GM20000 (cell line): ENCODE results near the gene SEC14L5.
A peak's percentile ranks its signal among the peaks of the same experiment; 100 is the strongest.

Experiments used
- DNase-seq: peaks from one replicate; pipeline ENCODE4 v3.0.0; 2012; ENCODE audit warnings: low spot score
- TF ChIP-seq, protein P1 (sequence below): IDR thresholded peaks from 2 replicates; pipeline ENCODE4 v1.5.1; 2012; ENCODE audit warnings: mild to moderate bottlenecking, control low read depth; ENCODE audit errors: extremely low read depth, missing control alignments

SEC14L5 gene

DNA sequence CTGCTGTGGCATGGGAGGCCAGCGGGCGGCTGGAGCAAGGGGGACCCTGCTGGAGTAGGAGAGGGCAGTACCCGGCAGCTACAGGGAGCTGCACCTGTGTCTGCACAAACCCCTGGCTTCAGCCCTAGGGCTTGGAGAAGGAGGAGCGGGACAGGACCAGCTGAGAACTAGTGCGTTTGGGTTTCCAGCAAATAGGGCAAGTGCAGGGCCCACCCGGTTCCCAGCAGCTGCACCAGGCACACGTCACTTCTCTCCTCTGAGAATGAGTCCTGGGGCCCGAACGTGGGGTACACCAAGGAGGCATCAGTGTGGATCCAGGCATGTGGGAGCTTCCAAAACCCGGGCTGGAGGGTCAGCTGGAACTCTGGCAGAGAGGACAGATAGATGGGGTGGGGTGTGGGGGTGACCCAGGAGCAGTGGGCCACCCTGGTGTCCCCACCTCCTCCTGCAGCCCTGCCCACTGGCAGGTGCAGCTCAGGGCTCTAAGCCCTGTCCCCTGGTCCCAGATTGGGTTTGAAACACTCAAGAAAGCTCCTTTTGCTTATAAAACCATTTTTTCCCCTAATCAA lies 102.0 kb downstream of the SEC14L5 start:
- TF ChIP-seq, protein P1, sequence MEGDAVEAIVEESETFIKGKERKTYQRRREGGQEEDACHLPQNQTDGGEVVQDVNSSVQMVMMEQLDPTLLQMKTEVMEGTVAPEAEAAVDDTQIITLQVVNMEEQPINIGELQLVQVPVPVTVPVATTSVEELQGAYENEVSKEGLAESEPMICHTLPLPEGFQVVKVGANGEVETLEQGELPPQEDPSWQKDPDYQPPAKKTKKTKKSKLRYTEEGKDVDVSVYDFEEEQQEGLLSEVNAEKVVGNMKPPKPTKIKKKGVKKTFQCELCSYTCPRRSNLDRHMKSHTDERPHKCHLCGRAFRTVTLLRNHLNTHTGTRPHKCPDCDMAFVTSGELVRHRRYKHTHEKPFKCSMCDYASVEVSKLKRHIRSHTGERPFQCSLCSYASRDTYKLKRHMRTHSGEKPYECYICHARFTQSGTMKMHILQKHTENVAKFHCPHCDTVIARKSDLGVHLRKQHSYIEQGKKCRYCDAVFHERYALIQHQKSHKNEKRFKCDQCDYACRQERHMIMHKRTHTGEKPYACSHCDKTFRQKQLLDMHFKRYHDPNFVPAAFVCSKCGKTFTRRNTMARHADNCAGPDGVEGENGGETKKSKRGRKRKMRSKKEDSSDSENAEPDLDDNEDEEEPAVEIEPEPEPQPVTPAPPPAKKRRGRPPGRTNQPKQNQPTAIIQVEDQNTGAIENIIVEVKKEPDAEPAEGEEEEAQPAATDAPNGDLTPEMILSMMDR, result no peak
- peak; percentile 2 for DNase-seq

DNA sequence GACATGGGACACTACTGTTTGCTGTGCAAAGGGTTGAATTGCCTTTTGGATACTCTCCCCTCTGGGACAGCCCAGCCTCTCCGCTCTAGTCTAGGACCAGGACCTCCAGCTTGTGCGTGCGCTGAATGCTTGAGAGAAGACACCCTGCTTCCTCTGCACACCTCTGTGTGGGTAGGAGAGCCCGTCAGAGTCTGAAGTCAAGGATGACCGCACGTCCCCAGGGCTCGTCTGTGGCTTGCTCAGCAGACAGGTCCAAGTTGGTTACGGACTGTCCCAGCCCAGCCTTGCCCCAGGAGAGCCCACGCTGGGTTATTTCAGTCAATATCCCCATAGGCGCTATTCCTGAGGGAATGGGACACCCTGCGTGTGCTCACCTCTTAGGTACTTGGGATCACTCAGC lies 103.9 kb downstream of the SEC14L5 start:
- peak; percentile 45 for DNase-seq
- TF ChIP-seq, protein P1, result no peak

DNA sequence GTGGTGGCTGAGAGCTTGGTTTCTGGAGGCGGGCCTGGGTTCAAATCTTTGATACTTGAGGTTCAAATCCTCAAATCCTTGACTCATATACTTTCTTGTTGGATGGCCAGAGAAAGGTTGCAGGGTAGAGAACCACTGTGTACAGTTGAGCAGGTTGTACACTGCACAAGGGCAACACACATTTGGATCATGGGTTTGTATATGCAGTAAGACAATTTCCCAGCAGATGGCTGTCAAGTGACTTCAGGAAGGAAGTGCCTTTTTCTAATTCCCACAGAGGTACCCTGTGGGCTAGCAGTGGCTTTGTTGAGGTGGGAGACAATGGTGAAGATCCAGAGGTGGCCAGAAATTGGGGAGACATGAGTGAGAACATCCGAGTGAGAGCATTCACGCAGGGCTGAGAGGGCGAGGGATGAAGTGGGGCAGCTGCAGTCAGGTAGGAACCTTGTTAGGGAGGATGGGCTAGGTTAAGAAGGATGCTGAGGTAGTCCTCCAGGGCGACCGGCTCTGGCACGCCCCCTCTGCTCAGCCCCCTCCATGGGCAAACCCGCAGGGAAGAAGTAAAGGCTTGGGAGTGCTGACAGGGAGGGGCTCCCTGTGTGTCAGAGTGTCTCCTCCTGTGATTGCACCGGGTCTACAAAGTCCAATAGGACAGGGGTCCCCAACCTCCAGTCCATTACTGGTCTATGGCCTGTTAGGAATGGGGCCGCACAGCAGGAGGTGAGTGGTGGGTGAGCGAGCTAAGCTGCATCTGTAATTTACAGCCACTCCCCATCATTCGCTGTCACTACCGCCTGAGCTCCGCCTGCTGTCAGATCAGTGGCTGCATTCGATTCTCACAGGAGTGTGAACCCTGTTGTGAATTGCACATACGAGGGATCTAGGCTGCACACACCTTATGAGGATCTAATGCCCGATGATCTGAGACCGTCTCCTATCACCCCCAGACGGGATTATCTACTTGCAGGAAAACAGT lies 104.9 kb downstream of the SEC14L5 start:
- peak; percentile 4 for DNase-seq
- TF ChIP-seq, protein P1, result no peak

DNA sequence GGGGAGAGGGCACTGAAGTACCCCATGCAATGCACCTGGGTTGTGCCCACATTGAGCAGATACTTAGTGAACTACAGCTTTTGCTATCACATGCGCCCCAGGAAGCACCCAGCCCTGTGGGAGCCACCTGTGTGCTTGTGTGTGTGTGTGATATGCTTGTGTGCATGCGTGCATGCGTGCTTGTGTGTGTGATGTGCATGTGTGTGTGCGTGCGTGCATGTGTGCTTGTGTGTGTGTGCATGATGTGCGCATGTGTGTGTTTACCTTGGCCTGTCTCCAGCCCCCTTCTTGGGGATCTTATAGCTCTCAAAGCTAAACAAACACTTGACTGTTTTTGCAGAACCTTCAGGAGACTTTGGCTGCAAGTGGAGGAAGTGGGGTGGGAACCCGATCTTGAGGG lies 106.8 kb downstream of the SEC14L5 start:
- TF ChIP-seq, protein P1, result no peak
- DNase-seq, result no peak

DNA sequence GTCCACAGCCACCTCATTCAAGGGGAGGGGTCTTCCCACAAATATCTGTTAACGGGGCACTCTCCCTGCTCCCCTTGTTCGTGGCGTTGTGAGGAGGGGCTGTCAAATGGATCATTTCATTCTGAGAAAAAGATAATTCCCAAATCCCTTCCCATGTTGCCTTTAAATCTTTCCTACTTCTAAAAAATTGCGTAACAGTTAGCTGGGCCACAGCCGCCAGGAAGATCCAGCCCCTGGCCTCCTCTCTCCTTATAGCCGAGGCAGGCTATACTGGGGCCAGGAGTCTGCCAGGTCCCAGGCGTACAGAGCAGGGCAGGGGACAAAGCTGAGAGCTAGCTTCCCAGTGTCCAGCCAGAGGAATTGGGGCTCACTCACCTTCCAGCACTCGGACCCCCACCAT lies 107.2 kb downstream of the SEC14L5 start:
- DNase-seq, result no peak
- TF ChIP-seq, protein P1, result no peak

DNA sequence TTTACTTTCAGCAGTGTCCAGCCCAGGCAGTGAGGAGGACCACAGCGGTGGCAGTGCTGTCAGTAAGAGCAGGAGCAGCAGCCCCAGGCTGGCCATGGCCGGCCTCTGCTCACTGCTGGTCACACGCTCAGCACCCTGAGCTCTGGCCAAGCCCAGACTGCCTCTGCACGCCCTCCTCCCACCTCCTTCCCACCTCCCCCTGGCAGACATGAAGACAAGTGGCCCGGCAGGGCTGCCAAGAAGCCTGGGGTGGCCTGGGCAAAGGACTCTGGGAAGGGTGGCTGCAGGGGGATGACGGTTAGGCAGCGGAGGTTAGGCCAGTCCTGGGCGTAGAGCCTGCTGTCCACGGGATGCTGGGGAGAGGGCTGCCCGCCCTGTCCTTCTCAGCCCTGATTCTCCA lies 107.7 kb downstream of the SEC14L5 start, which contains the start of gene C16orf89:
Gene C16orf89, minus strand, starts transcription at position 144 of the 400 bp plus-strand sequence. Its CDS starts 48 bp downstream, at position 96.
- TF ChIP-seq, protein P1, result no peak
- DNase-seq, result no peak

DNA sequence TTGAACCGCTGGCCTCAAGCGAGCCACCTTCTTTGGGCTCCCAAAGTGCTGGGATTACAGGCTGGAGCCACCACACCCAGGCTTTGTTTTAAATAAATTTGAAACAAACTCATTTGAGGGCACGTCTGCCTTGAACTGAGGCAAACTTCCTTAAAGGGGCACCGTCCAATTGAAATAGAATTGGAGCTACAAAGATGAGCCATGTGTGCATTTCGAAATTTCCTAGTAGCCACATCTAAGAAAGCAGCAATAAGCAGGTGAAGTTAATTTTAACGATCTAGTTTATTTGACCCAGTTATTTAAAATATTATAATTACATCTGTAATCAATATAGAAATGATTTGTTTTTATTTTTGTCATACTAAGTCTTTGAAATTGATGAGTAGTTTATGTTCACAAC lies 108.4 kb downstream of the SEC14L5 start:
- TF ChIP-seq, protein P1, result no peak
- no peak for DNase-seq
